HG03108 (cell line): ENCODE measurements around the gene NELL1.

Source experiments
- ATAC-seq: cut with Tn5 transposase; IDR thresholded peaks from one replicate; pipeline ENCODE4 v1.9.1; 2021; ENCODE audit warnings: moderate library complexity; ENCODE audit not compliant: unreplicated experiment

NELL1 gene

DNA sequence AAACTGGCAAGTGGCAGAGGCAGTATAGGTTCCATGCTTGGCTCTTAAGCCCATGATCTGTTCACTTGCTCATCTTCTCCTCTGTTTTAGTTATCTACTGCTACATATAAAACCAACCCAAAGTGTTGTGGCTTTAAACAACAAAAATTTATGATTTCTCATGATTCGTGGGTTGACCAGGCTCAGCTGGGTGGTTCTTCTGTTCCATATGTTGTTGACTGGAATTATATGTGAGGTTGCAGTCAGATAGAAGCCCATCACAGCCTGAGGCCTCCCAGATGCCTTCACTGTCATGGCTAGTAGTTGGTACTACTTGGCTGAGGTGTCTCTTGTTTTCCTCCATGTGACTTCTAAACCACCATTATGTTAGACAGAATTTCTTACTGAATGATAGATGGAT is 632.6 kb downstream of the NELL1 start:
- ATAC-seq: no peak

- no peak for ATAC-seq
Observed at GRCh38 chr11:21306739-21307358, 637.5 kb downstream of the NELL1 start.

DNA sequence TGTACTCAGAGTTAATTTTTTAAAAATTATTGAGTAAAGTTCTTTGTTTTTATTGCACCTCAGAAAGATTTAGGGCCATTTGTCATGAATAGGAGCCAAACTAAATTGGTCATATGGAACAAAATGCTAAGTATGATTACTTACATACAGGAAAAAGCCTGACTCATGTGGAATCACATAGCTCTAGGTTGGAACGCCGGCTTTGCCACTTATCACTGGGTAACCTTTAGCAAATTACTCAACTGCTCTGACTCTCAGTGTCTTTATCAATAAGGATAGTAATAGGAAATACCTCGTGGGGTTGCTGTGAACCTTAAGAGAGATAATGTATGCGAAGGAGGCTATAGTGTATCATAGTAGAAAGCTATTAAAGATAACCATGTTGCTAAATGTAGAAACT is 638.5 kb downstream of the NELL1 start:
- no peak for ATAC-seq

DNA sequence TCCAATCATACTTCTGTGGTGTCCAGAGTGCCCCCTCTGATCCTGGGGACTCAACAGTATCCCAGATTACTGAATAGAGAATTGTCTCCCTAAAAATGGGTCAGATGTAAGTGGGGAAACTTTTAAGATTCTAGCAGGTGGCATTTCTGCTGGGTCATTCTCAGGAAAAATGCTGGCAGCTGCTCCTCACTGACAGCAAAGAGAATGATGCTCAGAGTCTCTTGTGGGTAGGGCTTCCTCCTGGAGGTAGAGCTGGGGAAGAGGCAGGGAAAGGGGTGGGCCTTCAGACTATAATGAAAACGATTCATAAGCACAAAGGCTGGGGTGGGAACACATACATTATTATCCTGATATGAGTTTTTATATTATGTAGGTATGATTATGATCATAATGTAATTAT is 647.2 kb downstream of the NELL1 start:
- no peak for ATAC-seq

DNA sequence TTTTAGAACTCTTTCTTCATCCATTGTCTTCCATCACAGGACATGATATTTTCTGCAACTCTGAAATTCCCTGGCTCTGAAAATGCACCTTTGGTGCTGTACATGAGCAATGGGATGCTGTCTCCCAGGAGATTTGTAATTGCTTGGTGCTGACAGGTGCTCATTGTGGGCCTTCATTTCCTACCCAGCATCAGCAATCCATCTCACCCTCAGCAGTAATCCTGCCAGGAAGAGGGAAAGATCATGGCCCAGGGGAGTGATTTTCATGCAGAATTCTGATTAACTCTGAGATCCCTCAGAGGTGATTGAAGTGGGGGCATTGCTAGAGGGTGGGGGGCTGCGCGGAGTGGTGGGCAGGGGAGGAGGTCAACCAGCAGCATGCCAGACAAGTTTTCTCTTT is 651.7 kb downstream of the NELL1 start:
- ATAC-seq: no peak

GRCh38 chr11:21321530-21321929 is 652.1 kb downstream of the NELL1 start:
- ATAC-seq: no peak

GRCh38 chr11:21323617-21324016 is 654.2 kb downstream of the NELL1 start:
- ATAC-seq: no peak

- ATAC-seq: no peak
Observed at GRCh38 chr11:21343204-21343603, 673.8 kb downstream of the NELL1 start.

GRCh38 chr11:21346361-21346760 is 677.0 kb downstream of the NELL1 start:
- ATAC-seq: no peak

GRCh38 chr11:21350613-21351012 is 681.2 kb downstream of the NELL1 start:
- ATAC-seq: no peak

GRCh38 chr11:21353425-21353824 is 684.0 kb downstream of the NELL1 start:
- no peak for ATAC-seq

- no peak for ATAC-seq
Observed at GRCh38 chr11:21364866-21365624, 695.7 kb downstream of the NELL1 start.

DNA sequence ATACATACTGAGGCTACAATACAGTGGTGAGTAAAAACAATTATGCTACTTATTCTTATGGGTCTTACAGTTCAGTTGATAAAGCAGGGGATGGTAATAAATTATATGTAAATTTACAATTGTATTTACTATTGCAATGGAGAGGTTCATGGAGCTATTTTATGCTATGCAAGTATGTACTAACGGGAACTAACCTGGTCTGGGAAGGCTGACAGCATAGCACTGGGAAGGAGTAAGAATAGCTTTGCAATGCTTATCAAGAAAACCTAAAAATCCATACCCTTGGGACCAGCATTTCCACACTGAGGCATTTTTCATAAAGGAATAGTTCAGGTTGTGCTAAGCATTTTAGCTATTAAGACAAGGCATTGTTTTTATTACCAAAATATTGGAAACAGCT is 700.6 kb downstream of the NELL1 start:
- ATAC-seq: no peak

DNA sequence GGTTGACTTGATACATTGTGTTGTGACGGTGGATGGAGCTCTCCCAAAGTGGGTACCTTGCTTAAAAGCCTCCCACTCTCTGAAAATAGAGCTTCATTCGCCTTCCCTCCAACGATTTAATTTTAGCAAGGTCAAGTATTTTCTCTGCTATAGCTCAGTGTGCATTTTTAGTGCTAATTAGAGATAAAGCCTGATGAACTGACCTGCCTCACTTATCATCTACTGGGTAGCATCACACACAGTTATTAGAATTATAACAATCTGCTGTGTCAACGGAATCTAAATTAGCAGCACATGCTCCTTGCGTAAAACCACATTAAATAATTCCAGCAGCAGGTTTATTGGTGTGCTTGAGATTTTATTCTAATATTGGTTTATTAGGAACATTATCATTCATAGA is 701.7 kb downstream of the NELL1 start:
- ATAC-seq: no peak

GRCh38 chr11:21372672-21373071 is 703.3 kb downstream of the NELL1 start:
- no peak for ATAC-seq

GRCh38 chr11:21374376-21374775 is 705.0 kb downstream of the NELL1 start:
- no peak for ATAC-seq

- ATAC-seq: no peak
Observed at GRCh38 chr11:21385669-21386440, 716.5 kb downstream of the NELL1 start.

DNA sequence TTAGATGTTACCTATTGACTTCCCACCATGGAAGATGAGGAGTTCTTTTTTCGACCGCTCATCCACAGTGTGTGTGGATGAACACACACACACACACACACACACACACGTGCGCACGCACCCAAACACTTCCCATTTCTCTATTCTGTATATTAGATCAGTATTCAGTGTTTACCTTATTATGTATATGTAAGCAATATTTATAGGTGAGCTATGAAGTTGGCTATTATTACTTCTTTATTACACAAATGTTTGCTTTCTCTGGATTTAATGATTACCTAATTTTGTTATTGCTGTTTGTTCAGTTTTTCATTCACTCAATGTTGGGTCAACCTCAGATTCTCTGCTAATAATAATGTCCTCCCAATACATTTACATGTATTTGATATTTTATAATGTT is 721.0 kb downstream of the NELL1 start:
- no peak for ATAC-seq

- ATAC-seq: no peak
Observed at GRCh38 chr11:21396342-21397008, 727.1 kb downstream of the NELL1 start.

DNA sequence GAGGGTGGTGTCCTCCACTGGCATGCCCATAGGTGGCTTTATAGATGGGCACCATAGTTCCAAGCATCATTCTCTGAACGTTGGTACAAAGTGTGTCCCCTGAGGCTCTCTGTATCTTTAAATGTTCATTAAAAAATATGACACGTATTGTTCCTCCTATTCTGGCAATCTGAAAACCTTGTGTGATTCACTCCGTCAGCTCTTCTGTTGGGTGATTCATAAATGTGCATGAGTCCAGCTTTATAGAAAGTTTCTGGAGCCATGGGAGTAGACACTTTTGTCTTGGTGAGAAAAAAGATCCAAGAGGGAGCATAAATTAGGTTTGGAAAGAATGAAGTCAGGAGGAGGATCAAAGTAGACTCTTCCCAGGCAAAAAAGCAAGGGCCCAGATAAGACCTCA is 728.8 kb downstream of the NELL1 start:
- no peak for ATAC-seq

GRCh38 chr11:21401496-21401895 is 732.1 kb downstream of the NELL1 start:
- no peak for ATAC-seq
